BLaER1 treated with 17β-estradiol and CSF1 and Interleukin-3, amounts not matched to agents 10 nM and 100 nM (cell line): Measurements from ENCODE around the gene CKAP4.

Source experiments
- H3K27ac ChIP-seq, 11 experiments: shearing (Covaris generic); formaldehyde crosslinking; 2 replicates each; pipeline ENCODE4 v1.8.1; 2022
- H3K27me3 ChIP-seq, 11 experiments: shearing (Covaris generic); formaldehyde crosslinking; 2 replicates each; pipeline ENCODE4 v1.8.1; 2022
- H3K36me3 ChIP-seq, 11 experiments: shearing (Covaris generic); formaldehyde crosslinking; 2 replicates each; pipeline ENCODE4 v1.8.1; 2022
- H3K4me1 ChIP-seq, 10 experiments: shearing (Covaris generic); formaldehyde crosslinking; 2 replicates each; pipeline ENCODE4 v1.8.1; 2022
- H3K4me2 ChIP-seq, 11 experiments: shearing (Covaris generic); formaldehyde crosslinking; 2 replicates each; pipeline ENCODE4 v1.8.1; 2022
- H3K4me3 ChIP-seq, 10 experiments: shearing (Covaris generic); formaldehyde crosslinking; 2 replicates each; pipeline ENCODE4 v1.8.1; 2022
- H3K9ac ChIP-seq, 11 experiments: shearing (Covaris generic); formaldehyde crosslinking; 2 replicates each; pipeline ENCODE4 v1.8.1; 2022
- H3K9me3 ChIP-seq, 11 experiments: shearing (Covaris generic); formaldehyde crosslinking; replicated peaks in 1 of 11; 2 replicates each; pipeline ENCODE4 v1.8.1; 2022
- H4K20me1 ChIP-seq, 11 experiments: shearing (Covaris generic); formaldehyde crosslinking; 2 replicates each; pipeline ENCODE4 v1.8.1; 2022
- Cebpa-rat ChIP-seq, 11 experiments: shearing (Covaris generic); IDR thresholded peaks; 2 replicates each; pipeline ENCODE4 v1.8.1; 2022

Gene CKAP4

DNA sequence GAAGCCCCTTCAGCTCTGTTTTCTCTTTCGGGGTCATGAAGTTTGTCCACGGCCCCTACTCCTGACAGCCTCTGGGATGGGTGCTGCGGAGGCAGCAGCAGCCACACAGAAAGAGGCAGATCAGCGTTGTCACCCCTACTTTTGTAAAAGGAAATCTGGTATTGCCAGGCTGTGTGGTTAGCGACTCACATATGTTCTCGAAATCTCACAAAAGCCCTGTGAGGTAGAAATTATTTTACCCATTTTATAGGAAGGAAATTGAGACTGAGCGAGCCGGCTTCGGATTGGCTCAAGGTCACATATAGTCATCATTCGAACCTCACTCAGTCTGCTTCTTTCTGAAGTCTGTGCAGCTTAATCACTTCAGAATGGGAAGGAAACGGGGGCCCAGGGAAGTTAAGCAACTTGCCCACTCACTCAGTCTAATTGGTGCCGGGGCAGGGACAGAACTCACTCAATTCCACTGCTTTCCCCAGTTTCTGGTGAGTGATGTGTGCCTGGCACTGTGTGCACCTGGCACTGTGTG, 1.1 kb upstream of the CKAP4 start:
- Histone ChIP-seq H3K27ac (peak overlapping the region; percentile 78 to 98 (median 93)), H3K4me1 (peaks cover 41 to 68% (median 54%) of the 10 kb centered on the region in 10 experiments), H3K4me3 (peak overlapping the region; percentile 82 to 98 (median 89)), H3K9ac (peak overlapping the region; percentile 89 to 98 (median 95)), H3K27me3 (no peaks in the 10 kb centered on the region), H3K4me2 (peak overlapping the region; percentile 78 to 97 (median 91)), H3K9me3 (no peaks in the 10 kb centered on the region), H4K20me1 (peaks cover 0 to 22% (median 19%) of the 10 kb centered on the region in 11 experiments; a peak in 12 of 22 replicates), H3K36me3 (peaks cover 0 to 22% (median 12%) of the 10 kb centered on the region in 11 experiments; a peak in 14 of 22 replicates)
- TF ChIP-seq Cebpa-rat (IDR thresholded peaks at IDR 0.05): peak in 9 of 11 experiments; percentile 24 to 79 (median 57); a peak in 9 of 22 replicates

DNA sequence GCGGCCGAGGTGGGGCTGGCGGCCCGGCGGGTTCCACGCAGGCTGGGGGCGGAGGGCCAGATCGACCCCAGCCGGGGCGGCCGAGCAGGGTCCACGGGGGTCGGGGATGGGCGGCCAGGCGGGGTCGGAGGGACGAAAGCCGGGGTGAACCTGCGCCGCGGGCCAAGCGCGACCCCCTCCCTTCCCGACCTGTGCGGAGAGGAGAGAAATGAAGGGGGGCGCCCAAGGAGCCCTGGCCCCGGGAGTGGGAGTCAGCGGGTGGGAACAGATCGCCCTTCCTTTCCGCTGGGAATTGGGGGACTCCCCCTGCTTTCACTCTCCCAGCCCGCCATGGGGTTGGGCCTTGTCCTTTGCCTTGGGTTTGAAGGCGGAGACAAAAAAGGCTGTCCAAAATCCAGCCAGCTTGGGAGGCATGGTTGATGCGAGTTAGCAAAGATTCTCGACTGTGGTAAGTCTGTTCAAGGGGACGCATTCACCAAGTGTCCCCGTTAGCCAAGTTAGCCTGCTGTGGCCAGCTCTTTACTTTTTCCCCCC, 559 bp upstream of the CKAP4 start:
- peak overlapping the region; percentile 89 to 98 (median 95) for H3K9ac ChIP-seq
- no peaks in the 10 kb centered on the region for H3K9me3 ChIP-seq
- peaks cover 41 to 73% (median 56%) of the 10 kb centered on the region in 10 experiments for H3K4me1 ChIP-seq
- peak overlapping the region; percentile 82 to 98 (median 89) for H3K4me3 ChIP-seq
- H4K20me1 ChIP-seq: peaks cover 0 to 27% (median 22%) of the 10 kb centered on the region in 11 experiments; a peak in 12 of 22 replicates
- H3K27ac ChIP-seq: peak overlapping the region; percentile 78 to 98 (median 93)
- peaks cover 0 to 28% (median 17%) of the 10 kb centered on the region in 11 experiments; a peak in 15 of 22 replicates for H3K36me3 ChIP-seq
- H3K27me3 ChIP-seq: no peaks in the 10 kb centered on the region
- peak overlapping the region; percentile 78 to 97 (median 91) for H3K4me2 ChIP-seq
- TF ChIP-seq Cebpa-rat (IDR thresholded peaks at IDR 0.05): no peak

- Histone ChIP-seq H3K9ac (peak overlapping the region; percentile 89 to 98 (median 95)), H3K9me3 (no peaks in the 10 kb centered on the region), H4K20me1 (peaks cover 0 to 40% (median 34%) of the 10 kb centered on the region in 11 experiments; a peak in 13 of 22 replicates), H3K4me3 (peak overlapping the region; percentile 82 to 98 (median 89)), H3K4me1 (peaks cover 41 to 74% (median 56%) of the 10 kb centered on the region in 10 experiments), H3K36me3 (peaks cover 12 to 41% (median 30%) of the 10 kb centered on the region in 11 experiments), H3K4me2 (peak overlapping the region; percentile 78 to 98 (median 95)), H3K27ac (peak overlapping the region; percentile 78 to 98 (median 93)), H3K27me3 (no peaks in the 10 kb centered on the region)
- TF ChIP-seq Cebpa-rat (IDR thresholded peaks at IDR 0.05): no peak
These were observed 738 bp downstream of the CKAP4 start for GRCh38 chr12:106246891-106247673.

DNA sequence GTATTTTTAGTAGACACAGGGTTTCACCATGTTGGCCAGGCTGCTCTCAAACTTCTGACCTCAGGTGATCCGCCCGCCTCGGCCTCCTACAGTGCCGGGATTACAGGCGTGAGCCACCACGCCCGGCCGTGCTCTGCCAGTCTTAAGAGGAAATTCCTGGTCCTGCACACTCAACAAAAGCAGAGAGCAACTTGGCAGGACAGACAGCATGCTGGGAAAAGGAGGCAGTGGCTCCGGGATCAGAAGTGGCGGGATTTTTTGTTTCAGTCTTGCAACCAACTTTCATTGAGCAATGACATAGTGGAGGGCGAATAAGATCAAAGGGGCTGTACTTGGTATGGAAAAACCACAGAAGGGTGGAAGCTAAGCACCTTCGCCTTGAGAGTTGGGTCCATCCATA, 2.1 kb downstream of the CKAP4 start:
- H3K4me2 ChIP-seq: peak overlapping the region; percentile 78 to 98 (median 95)
- peaks cover 0 to 50% (median 34%) of the 10 kb centered on the region in 11 experiments; a peak in 14 of 22 replicates for H4K20me1 ChIP-seq
- peaks cover 18 to 52% (median 39%) of the 10 kb centered on the region in 11 experiments for H3K36me3 ChIP-seq
- no peaks in the 10 kb centered on the region for H3K27me3 ChIP-seq
- peak overlapping the region; percentile 89 to 98 (median 95); a peak in 16 of 22 replicates for H3K9ac ChIP-seq
- no peak for TF ChIP-seq Cebpa-rat (IDR thresholded peaks at IDR 0.05)
- peaks cover 41 to 61% (median 51%) of the 10 kb centered on the region in 10 experiments for H3K4me1 ChIP-seq
- H3K9me3 ChIP-seq: no peaks in the 10 kb centered on the region
- peak overlapping the region in 8 of 11 experiments; percentile 92 to 98 (median 94); a peak in 13 of 22 replicates for H3K27ac ChIP-seq
- H3K4me3 ChIP-seq: peak overlapping the region in 9 of 10 experiments; percentile 87 to 98 (median 89); a peak in 16 of 20 replicates

GRCh38 chr12:106243620-106244019, 4.2 kb downstream of the CKAP4 start:
- no peak for TF ChIP-seq Cebpa-rat (IDR thresholded peaks at IDR 0.05)
- H3K4me2 ChIP-seq: peak overlapping the region in 3 of 11 experiments; percentile 88 to 96 (median 95); a peak in 4 of 22 replicates
- H3K36me3 ChIP-seq: peaks cover 40 to 73% (median 60%) of the 10 kb centered on the region in 11 experiments
- H3K9ac ChIP-seq: no peak overlapping the region
- H3K4me1 ChIP-seq: peaks cover 25 to 40% (median 36%) of the 10 kb centered on the region in 10 experiments
- H3K27me3 ChIP-seq: no peaks in the 10 kb centered on the region
- H3K4me3 ChIP-seq: peak overlapping the region in 1 of 10 experiments; percentile 8; a peak in 1 of 20 replicates
- H3K9me3 ChIP-seq: no peaks in the 10 kb centered on the region
- no peak overlapping the region for H3K27ac ChIP-seq
- H4K20me1 ChIP-seq: peaks cover 0 to 71% (median 46%) of the 10 kb centered on the region in 11 experiments; a peak in 16 of 22 replicates

DNA sequence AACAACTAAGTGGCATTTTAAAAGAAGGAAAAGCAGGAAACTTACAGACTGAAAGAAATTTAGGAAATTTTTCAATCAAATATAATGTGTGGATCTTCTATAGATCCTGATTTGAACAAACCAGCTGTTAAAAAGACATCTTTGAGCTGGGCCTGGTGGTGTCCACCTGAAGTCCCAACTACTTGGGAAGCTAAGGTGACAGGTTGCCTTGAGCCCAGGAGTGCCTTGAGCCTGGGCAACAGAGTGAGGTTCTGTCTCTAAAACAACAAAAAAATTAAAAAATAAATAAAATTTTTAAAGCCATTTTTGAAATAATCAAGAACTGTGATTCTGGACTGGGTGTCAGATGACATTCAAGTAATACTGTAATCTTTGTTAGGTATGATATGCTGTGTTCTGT, 7.0 kb downstream of the CKAP4 start:
- no peaks in the 10 kb centered on the region for H3K9me3 ChIP-seq
- peaks cover 13 to 27% (median 20%) of the 10 kb centered on the region in 10 experiments for H3K4me1 ChIP-seq
- no peak overlapping the region for H3K27ac ChIP-seq
- H3K4me2 ChIP-seq: no peak overlapping the region
- H4K20me1 ChIP-seq: peaks cover 0 to 96% (median 53%) of the 10 kb centered on the region in 11 experiments; a peak in 16 of 22 replicates
- TF ChIP-seq Cebpa-rat (IDR thresholded peaks at IDR 0.05): no peak
- H3K9ac ChIP-seq: no peak overlapping the region
- peaks cover 51 to 93% (median 84%) of the 10 kb centered on the region in 11 experiments for H3K36me3 ChIP-seq
- no peak overlapping the region for H3K4me3 ChIP-seq
- no peaks in the 10 kb centered on the region for H3K27me3 ChIP-seq

GRCh38 chr12:106239951-106240335, 7.9 kb downstream of the CKAP4 start:
- TF ChIP-seq Cebpa-rat (IDR thresholded peaks at IDR 0.05): no peak
- no peaks in the 10 kb centered on the region for H3K27me3 ChIP-seq
- peaks cover 0 to 88% (median 53%) of the 10 kb centered on the region in 11 experiments; a peak in 16 of 22 replicates for H4K20me1 ChIP-seq
- no peak overlapping the region for H3K9ac ChIP-seq
- no peak overlapping the region for H3K4me2 ChIP-seq
- H3K27ac ChIP-seq: no peak overlapping the region
- H3K36me3 ChIP-seq: peaks cover 51 to 92% (median 81%) of the 10 kb centered on the region in 11 experiments
- no peaks in the 10 kb centered on the region for H3K9me3 ChIP-seq
- H3K4me1 ChIP-seq: peaks cover 4 to 25% (median 12%) of the 10 kb centered on the region in 10 experiments
- H3K4me3 ChIP-seq: no peak overlapping the region

DNA sequence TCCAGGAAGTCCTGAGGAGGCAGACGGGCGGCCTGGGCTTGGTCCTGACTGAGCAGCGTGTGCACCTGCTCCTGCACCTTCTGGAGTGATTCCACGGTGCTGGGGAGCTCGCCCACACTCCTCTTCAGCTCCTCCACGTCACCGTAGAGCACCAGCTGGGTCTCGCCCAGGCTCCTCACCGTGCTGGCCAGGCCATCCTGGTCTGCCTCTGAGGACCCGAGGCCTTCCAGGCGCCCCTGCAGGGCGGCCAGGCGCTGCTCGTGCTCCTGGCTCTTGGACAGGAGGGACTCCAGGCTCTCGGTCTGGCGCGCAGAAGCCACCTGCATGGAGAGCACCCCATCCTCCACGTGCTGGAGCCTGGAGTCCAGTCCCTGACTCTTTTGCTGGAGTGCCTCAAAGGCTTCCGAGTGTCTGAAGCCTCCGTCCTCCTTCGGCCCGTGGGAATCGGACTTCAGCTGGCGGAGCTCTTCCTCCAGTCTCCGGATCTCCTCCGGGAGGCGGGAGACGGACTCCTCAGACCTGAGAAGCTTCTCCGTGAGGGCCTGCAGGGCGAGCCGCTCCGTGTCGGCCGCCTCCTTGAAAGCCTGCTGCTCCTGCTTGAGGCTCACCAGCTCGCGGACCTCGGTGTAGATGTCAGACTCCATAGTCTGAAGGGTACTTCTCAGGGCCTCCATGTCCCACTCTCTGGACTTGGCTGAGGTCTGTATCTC, 8.4 kb downstream of the CKAP4 start:
- no peaks in the 10 kb centered on the region; a peak in 1 of 22 replicates for H3K9me3 ChIP-seq
- H3K4me1 ChIP-seq: peaks cover 0 to 25% (median 9%) of the 10 kb centered on the region in 10 experiments; a peak in 11 of 20 replicates
- H4K20me1 ChIP-seq: peaks cover 0 to 82% (median 49%) of the 10 kb centered on the region in 11 experiments; a peak in 16 of 22 replicates
- H3K27ac ChIP-seq: no peak overlapping the region
- no peak overlapping the region for H3K4me2 ChIP-seq
- H3K27me3 ChIP-seq: no peaks in the 10 kb centered on the region
- no peak overlapping the region for H3K4me3 ChIP-seq
- H3K36me3 ChIP-seq: peaks cover 51 to 87% (median 77%) of the 10 kb centered on the region in 11 experiments
- no peak for TF ChIP-seq Cebpa-rat (IDR thresholded peaks at IDR 0.05)
- no peak overlapping the region for H3K9ac ChIP-seq
